Ovary (tissue), 3 donors: ENCODE results near the gene PTPN18.
A peak's percentile ranks its signal among the peaks of the same experiment; 100 is the strongest.

Experiments used
- CTCF ChIP-seq, 3 donors: fragments of 450-650 bp in 2 of 3; fragments of 200-600 bp in 1 of 3; IDR thresholded peaks; one replicate each; pipeline versions ENCODE4 v1.5.1 to v1.8.0; 2016 to 2022; ENCODE audit warnings: antibody characterized with exemption in 3 of 3, mild to moderate bottlenecking in 1 of 3
- EP300 ChIP-seq: sonication (generic); formaldehyde crosslinking; IDR thresholded peaks from one replicate; pipeline ENCODE4 v1.6.1; 2017; ENCODE audit warnings: antibody characterized with exemption
- POLR2A ChIP-seq: fragments of 450-650 bp; IDR thresholded peaks from one replicate; pipeline ENCODE4 v1.6.1; 2017; ENCODE audit warnings: antibody characterized with exemption, mild to moderate bottlenecking, moderate library complexity
- donor health status: DM: no; HTN: no; CAD: no.

DNA sequence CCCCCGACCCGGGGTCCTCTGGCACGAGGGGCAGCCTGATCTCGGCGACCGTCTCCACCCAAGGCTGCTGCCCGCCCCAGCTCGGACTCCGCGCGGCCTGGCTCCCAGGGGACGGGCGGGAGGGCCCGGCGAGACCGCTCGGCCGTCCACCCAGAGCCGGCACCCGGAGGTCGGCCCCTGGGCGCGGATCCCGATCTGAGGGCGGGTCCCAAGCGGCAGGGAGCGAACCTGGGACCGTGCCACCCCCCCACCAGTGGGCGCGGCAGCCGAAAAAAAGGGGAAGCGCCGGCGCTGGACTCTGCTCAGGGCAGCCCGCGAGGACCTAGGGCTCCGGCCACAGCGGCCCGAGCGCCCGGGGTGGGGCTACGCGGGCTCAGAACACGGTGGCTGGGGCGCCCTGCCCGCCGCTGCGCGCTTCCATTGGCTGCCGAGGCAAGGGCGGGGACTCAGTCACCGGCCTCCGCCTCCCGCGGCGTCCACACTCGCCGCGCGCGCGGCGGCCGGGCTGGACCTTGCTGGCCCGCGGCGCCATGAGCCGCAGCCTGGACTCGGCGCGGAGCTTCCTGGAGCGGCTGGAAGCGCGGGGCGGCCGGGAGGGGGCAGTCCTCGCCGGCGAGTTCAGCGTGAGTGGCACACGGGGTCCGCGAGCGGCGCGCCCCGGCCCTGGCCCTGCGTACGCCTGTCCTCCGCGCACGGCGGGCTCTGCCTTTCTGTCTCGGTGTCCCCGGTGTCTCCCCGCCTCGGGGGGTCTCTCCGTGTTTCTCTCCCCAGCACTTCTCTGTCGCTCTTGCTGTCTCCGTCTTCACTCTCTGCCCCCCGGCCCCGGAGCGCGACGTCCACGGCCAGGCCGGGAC lies at the start of gene PTPN18:
- peak; percentile 63 for TF ChIP-seq POLR2A
- no peak for TF ChIP-seq EP300
- TF ChIP-seq CTCF (IDR thresholded peaks at IDR 0.05) = peak; percentile 34 to 67 (median 46)
